Endodermal cell (in vitro differentiated cells): ENCODE measurements around the gene PLAC8L1. TPM values are rescaled to one million over a fixed set of nuclear protein-coding genes. Genes with fewer than 3 reads are reported as not detected.
"Not testable (repeated sequence)": the region's sequence is repeated elsewhere in the genome, so short reads cannot be mapped to it uniquely, and the experiment has no call there.

ENCODE experiments used
- DNase-seq: peaks from one replicate; pipeline ENCODE4 v3.0.0-alpha.2; 2017
- H3K27ac ChIP-seq: 2 replicates; pipeline ENCODE4 v1.5.1; 2013; ENCODE audit warnings: mild to moderate bottlenecking, low read depth, low read length, moderate library complexity
- H3K27me3 ChIP-seq: 2 replicates; pipeline ENCODE4 v1.6.1; 2013; ENCODE audit warnings: mild to moderate bottlenecking, low read length, moderate library complexity; ENCODE audit not compliant: insufficient read depth, control insufficient read depth, poor library complexity, severe bottlenecking
- H3K36me3 ChIP-seq: 2 replicates; pipeline ENCODE4 v1.7.0; 2013; ENCODE audit warnings: mild to moderate bottlenecking, low read length, moderate library complexity; ENCODE audit not compliant: control insufficient read depth, insufficient read depth
- H3K4me1 ChIP-seq: one replicate; pipeline ENCODE4 v1.7.0; 2013; ENCODE audit warnings: low read length; ENCODE audit not compliant: control insufficient read depth, insufficient read depth
- H3K4me3 ChIP-seq: 2 replicates; pipeline ENCODE4 v1.5.1; 2013; ENCODE audit warnings: mild to moderate bottlenecking, low read length, moderate library complexity
- H3K9ac ChIP-seq: 2 replicates; pipeline ENCODE4 v1.6.1; 2013; ENCODE audit warnings: mild to moderate bottlenecking, low read length, moderate library complexity; ENCODE audit not compliant: poor library complexity, severe bottlenecking; ENCODE audit errors: extremely low read depth
- H3K9me3 ChIP-seq: 2 replicates; pipeline ENCODE4 v1.6.1; 2013; ENCODE audit warnings: mild to moderate bottlenecking, low read length, moderate library complexity; ENCODE audit not compliant: control insufficient read depth
- H3K27ac Mint-ChIP-seq: 2 replicates; pipeline ENCODE4 v1.8.0; 2020; ENCODE audit warnings: mixed read lengths
- H3K27me3 Mint-ChIP-seq: 2 replicates; pipeline ENCODE4 v1.8.0; 2021; ENCODE audit warnings: mild to moderate bottlenecking, mixed read lengths; ENCODE audit not compliant: insufficient read depth
- H3K36me3 Mint-ChIP-seq: 2 replicates; pipeline ENCODE4 v1.8.0; 2020; ENCODE audit warnings: low read depth, mixed read lengths
- H3K4me1 Mint-ChIP-seq: 2 replicates; pipeline ENCODE4 v1.8.0; 2020; ENCODE audit warnings: mixed read lengths
- H3K4me3 Mint-ChIP-seq: 2 replicates; pipeline ENCODE4 v1.8.0; 2020; ENCODE audit warnings: mild to moderate bottlenecking, moderate library complexity, mixed read lengths
- H3K9me3 Mint-ChIP-seq: 2 replicates; pipeline ENCODE4 v1.8.0; 2020; ENCODE audit warnings: mild to moderate bottlenecking, mixed read lengths
- WGBS, 2 experiments: methylation state at CpG; one replicate each; pipeline versions ENCODE4 v1.1.5 to v1.1.7; 2013; ENCODE audit warnings: missing lambda C conversion rate in 2 of 2, mixed read lengths in 1 of 2; ENCODE audit not compliant: insufficient coverage in 1 of 2, insufficient read length in 1 of 2; 5-methylcytosine and 5-hydroxymethylcytosine counted together
- total RNA-seq, 2 donors: library from RNA; stranded (reverse); fragmentation: NEBNext Ultra II Directional in 1 of 2; extraction: Animal tissue kit (Norgen Biotek cat#: 25700) in 1 of 2; gene quantifications; 2 replicates in 1 of 2; 3 replicates in 1 of 2; pipeline ENCODE4 v1.2.1, GENCODE V29; 2021
- TF ChIP-seq, protein P1 (sequence below): fragments of 200-600 bp; sonication (generic); conservative IDR thresholded peaks from 2 replicates; pipeline ENCODE4 v1.5.0; 2021; ENCODE audit warnings: antibody characterized with exemption, mild to moderate bottlenecking

The PLAC8L1 gene
- total RNA-seq, 2 donors from 2014 or later: 1.00 to 1.5 TPM

- no peak overlapping the region for H3K9ac ChIP-seq
- peaks cover 79% of the 10 kb centered on the region for H3K36me3 Mint-ChIP-seq
- no peaks in the 10 kb centered on the region for H3K9me3 ChIP-seq
- no peak overlapping the region for H3K27ac ChIP-seq
- H3K4me1 Mint-ChIP-seq: no peaks in the 10 kb centered on the region
- DNase-seq: no peak
- no peaks in the 10 kb centered on the region for H3K27me3 ChIP-seq
- TF ChIP-seq, protein P1, sequence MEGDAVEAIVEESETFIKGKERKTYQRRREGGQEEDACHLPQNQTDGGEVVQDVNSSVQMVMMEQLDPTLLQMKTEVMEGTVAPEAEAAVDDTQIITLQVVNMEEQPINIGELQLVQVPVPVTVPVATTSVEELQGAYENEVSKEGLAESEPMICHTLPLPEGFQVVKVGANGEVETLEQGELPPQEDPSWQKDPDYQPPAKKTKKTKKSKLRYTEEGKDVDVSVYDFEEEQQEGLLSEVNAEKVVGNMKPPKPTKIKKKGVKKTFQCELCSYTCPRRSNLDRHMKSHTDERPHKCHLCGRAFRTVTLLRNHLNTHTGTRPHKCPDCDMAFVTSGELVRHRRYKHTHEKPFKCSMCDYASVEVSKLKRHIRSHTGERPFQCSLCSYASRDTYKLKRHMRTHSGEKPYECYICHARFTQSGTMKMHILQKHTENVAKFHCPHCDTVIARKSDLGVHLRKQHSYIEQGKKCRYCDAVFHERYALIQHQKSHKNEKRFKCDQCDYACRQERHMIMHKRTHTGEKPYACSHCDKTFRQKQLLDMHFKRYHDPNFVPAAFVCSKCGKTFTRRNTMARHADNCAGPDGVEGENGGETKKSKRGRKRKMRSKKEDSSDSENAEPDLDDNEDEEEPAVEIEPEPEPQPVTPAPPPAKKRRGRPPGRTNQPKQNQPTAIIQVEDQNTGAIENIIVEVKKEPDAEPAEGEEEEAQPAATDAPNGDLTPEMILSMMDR: no peak
- no peaks in the 10 kb centered on the region for H3K9me3 Mint-ChIP-seq
- H3K27ac Mint-ChIP-seq: no peak overlapping the region
- no peak overlapping the region for H3K4me3 ChIP-seq
- H3K27me3 Mint-ChIP-seq: no peaks in the 10 kb centered on the region
- H3K36me3 ChIP-seq: peaks cover 95% of the 10 kb centered on the region
- H3K4me1 ChIP-seq: no peaks in the 10 kb centered on the region
- H3K4me3 Mint-ChIP-seq: no peak overlapping the region
Measured at GRCh38 chr5:146118322-146118721, 12.9 kb upstream of the PLAC8L1 start.

DNA sequence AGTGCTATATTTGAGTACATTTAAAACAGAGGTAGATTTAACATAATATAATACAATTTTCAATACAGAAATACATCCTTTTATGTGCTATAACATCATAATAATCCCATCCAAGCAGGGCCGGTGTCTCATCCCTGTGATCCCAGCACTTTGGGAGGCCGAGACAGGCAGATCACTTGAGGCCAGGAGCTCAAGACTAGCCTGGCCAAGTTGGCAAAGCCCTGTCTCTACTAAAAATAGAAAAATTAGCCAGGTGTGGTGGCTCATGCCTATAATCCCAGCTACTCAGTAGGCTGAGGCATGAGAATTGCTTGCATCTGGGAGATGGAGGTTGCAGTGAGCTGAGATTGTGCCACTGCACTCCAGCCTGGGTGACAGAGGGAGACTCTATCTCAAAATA lies 11.8 kb upstream of the PLAC8L1 start:
- not testable (repeated sequence) for H3K27ac ChIP-seq, H3K9me3 ChIP-seq, H3K27me3 ChIP-seq, H3K27me3 Mint-ChIP-seq, H3K4me3 ChIP-seq, H3K4me1 ChIP-seq, H3K4me3 Mint-ChIP-seq, H3K27ac Mint-ChIP-seq, DNase-seq, H3K9me3 Mint-ChIP-seq, H3K9ac ChIP-seq, H3K4me1 Mint-ChIP-seq
- H3K36me3 ChIP-seq: peaks cover 95% of the 10 kb centered on the region
- WGBS, 2 experiments: 87 to 94% methylated on average over 2 of the region's 2 CpGs
- H3K36me3 Mint-ChIP-seq: peaks cover 80% of the 10 kb centered on the region

GRCh38 chr5:146116361-146116760 lies 11.0 kb upstream of the PLAC8L1 start:
- H3K9ac ChIP-seq: no peak overlapping the region
- H3K27ac ChIP-seq: no peak overlapping the region
- DNase-seq: no peak
- H3K36me3 Mint-ChIP-seq: peaks cover 71% of the 10 kb centered on the region
- no peak overlapping the region for H3K4me3 Mint-ChIP-seq
- H3K4me1 Mint-ChIP-seq: no peaks in the 10 kb centered on the region
- no peaks in the 10 kb centered on the region for H3K9me3 ChIP-seq
- H3K9me3 Mint-ChIP-seq: no peaks in the 10 kb centered on the region
- H3K27me3 Mint-ChIP-seq: no peaks in the 10 kb centered on the region
- H3K27me3 ChIP-seq: no peaks in the 10 kb centered on the region
- WGBS, 2 experiments: 94% methylated on average over 2 of the region's 2 CpGs; no CpG with 5 or more reads in 1 of the 2 experiments
- H3K4me3 ChIP-seq: no peak overlapping the region
- no peaks in the 10 kb centered on the region for H3K4me1 ChIP-seq
- H3K27ac Mint-ChIP-seq: no peak overlapping the region
- peaks cover 94% of the 10 kb centered on the region for H3K36me3 ChIP-seq
- TF ChIP-seq, protein P1: no peak

DNA sequence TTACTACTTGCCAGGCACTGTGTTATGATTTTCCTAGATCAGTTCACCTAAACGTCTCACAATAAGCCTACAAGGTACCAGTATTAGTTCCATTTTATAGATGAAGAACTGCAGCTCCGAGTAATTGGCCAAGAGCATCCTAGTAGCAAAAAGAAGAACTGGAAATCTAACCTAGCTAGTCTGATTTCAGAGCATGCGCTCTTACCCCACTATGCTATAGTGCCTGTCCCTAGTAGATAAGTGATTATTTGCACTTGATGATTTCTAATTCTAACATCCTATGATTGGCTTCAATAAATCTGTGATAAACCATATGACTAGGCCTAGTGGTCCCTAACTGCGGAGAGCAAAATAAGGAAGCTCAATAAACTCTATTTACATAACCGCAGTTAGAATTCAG lies 7.1 kb upstream of the PLAC8L1 start:
- Mint-ChIP-seq H3K27ac (no peak overlapping the region), H3K4me3 (no peak overlapping the region), H3K27me3 (no peaks in the 10 kb centered on the region), H3K36me3 (peaks cover 39% of the 10 kb centered on the region), H3K9me3 (no peaks in the 10 kb centered on the region), H3K4me1 (no peaks in the 10 kb centered on the region)
- TF ChIP-seq, protein P1: no peak
- no peak overlapping the region for H3K9ac ChIP-seq
- WGBS, 2 experiments: 90 to 93% methylated on average over 3 to 5 of the region's 5 CpGs
- no peaks in the 10 kb centered on the region for H3K4me1 ChIP-seq
- no peak overlapping the region for H3K4me3 ChIP-seq
- peaks cover 58% of the 10 kb centered on the region for H3K36me3 ChIP-seq
- no peaks in the 10 kb centered on the region for H3K9me3 ChIP-seq
- no peaks in the 10 kb centered on the region for H3K27me3 ChIP-seq
- no peak for DNase-seq
- no peak overlapping the region for H3K27ac ChIP-seq
